Trophoblast cell (in vitro differentiated cells and primary cell): ENCODE data around the gene NAP1L4.

ENCODE experiments used
- DNase-seq, 2 donors: peaks; one replicate each; pipeline ENCODE4 v3.0.0-alpha.2; 2016
- H2AFZ ChIP-seq: 2 replicates; pipeline ENCODE4 v1.6.1; 2013; ENCODE audit warnings: low read length, moderate library complexity, mild to moderate bottlenecking; ENCODE audit not compliant: insufficient read depth, poor library complexity
- H2AK5ac ChIP-seq: 2 replicates; pipeline ENCODE4 v1.6.1; 2013; ENCODE audit warnings: mild to moderate bottlenecking, low read length
- H2BK120ac ChIP-seq: 2 replicates; pipeline ENCODE4 v1.6.1; 2013; ENCODE audit warnings: low read length, mild to moderate bottlenecking, moderate library complexity; ENCODE audit not compliant: insufficient read depth, poor library complexity
- H2BK12ac ChIP-seq: 2 replicates; pipeline ENCODE4 v1.6.1; 2013; ENCODE audit warnings: mild to moderate bottlenecking, low read length, moderate library complexity
- H2BK5ac ChIP-seq: 2 replicates; pipeline ENCODE4 v1.6.1; 2013; ENCODE audit warnings: low read length, low read depth, moderate library complexity, mild to moderate bottlenecking; ENCODE audit not compliant: poor library complexity
- H3K14ac ChIP-seq: 2 replicates; pipeline ENCODE4 v1.6.1; 2013; ENCODE audit warnings: mild to moderate bottlenecking, low read length
- H3K18ac ChIP-seq: 2 replicates; pipeline ENCODE4 v1.6.1; 2013; ENCODE audit warnings: mild to moderate bottlenecking, low read length
- H3K23ac ChIP-seq: 2 replicates; pipeline ENCODE4 v1.6.1; 2013; ENCODE audit warnings: low read length
- H3K27ac ChIP-seq: 2 replicates; pipeline ENCODE4 v1.5.1; 2013; ENCODE audit warnings: low read depth, mild to moderate bottlenecking, inconsistent platforms, low read length, moderate library complexity
- H3K27me3 ChIP-seq: 2 replicates; pipeline ENCODE4 v1.6.1; 2013; ENCODE audit warnings: inconsistent platforms, mild to moderate bottlenecking, low read length, moderate library complexity; ENCODE audit not compliant: insufficient read depth
- H3K36me3 ChIP-seq, 2 experiments: 1 replicate in 1 of 2; 2 replicates in 1 of 2; pipeline ENCODE4 v1.6.1; 2013; ENCODE audit warnings: low read length in 2 of 2, mild to moderate bottlenecking in 2 of 2, moderate library complexity in 1 of 2; ENCODE audit not compliant: insufficient read depth in 2 of 2, control insufficient read depth in 1 of 2
- H3K4ac ChIP-seq: 2 replicates; pipeline ENCODE4 v1.6.1; 2013; ENCODE audit warnings: low read depth, mild to moderate bottlenecking, low read length, moderate library complexity
- H3K4me1 ChIP-seq, 2 experiments: 1 replicate in 1 of 2; 2 replicates in 1 of 2; pipeline ENCODE4 v1.6.1; 2013; ENCODE audit warnings: low read length in 2 of 2, mild to moderate bottlenecking in 2 of 2, moderate library complexity in 1 of 2; ENCODE audit not compliant: insufficient read depth in 2 of 2, control insufficient read depth in 1 of 2
- H3K4me2 ChIP-seq: 2 replicates; pipeline ENCODE4 v1.6.1; 2013; ENCODE audit warnings: inconsistent platforms, mild to moderate bottlenecking, low read length, moderate library complexity
- H3K4me3 ChIP-seq: 2 replicates; pipeline ENCODE4 v1.5.1; 2013; ENCODE audit warnings: mild to moderate bottlenecking, low read depth, low read length, inconsistent platforms
- H3K79me1 ChIP-seq: one replicate; pipeline ENCODE4 v1.6.1; 2013; ENCODE audit warnings: low read length
- H3K79me2 ChIP-seq: 2 replicates; pipeline ENCODE4 v1.6.1; 2013; ENCODE audit warnings: low read length, mild to moderate bottlenecking; ENCODE audit not compliant: control insufficient read depth, insufficient read depth, poor library complexity
- H3K9ac ChIP-seq: 2 replicates; pipeline ENCODE4 v1.6.1; 2013; ENCODE audit warnings: mild to moderate bottlenecking, low read length
- H3K9me3 ChIP-seq: 2 replicates; pipeline ENCODE4 v1.6.1; 2013; ENCODE audit warnings: low read depth, mild to moderate bottlenecking, control low read depth, inconsistent platforms, low read length; ENCODE audit not compliant: insufficient read depth
- H4K12ac ChIP-seq: 2 replicates; pipeline ENCODE4 v1.6.1; 2013; ENCODE audit warnings: low read depth, mild to moderate bottlenecking, low read length, moderate library complexity
- H4K8ac ChIP-seq: 2 replicates; pipeline ENCODE4 v1.6.1; 2013; ENCODE audit warnings: low read depth, mild to moderate bottlenecking, low read length, moderate library complexity
- H4K91ac ChIP-seq: one replicate; pipeline ENCODE4 v1.6.1; 2013; ENCODE audit warnings: low read depth, mild to moderate bottlenecking, low read length, moderate library complexity
- WGBS: extraction: QIAGEN DNeasy Blood & Tissue Kit; methylation state at CpG from one replicate; pipeline ENCODE4 v1.1.7; 2013; ENCODE audit warnings: missing lambda C conversion rate; ENCODE audit not compliant: insufficient read length, insufficient coverage; ENCODE audit errors: extremely low coverage; 5-methylcytosine and 5-hydroxymethylcytosine counted together

Gene NAP1L4

DNA sequence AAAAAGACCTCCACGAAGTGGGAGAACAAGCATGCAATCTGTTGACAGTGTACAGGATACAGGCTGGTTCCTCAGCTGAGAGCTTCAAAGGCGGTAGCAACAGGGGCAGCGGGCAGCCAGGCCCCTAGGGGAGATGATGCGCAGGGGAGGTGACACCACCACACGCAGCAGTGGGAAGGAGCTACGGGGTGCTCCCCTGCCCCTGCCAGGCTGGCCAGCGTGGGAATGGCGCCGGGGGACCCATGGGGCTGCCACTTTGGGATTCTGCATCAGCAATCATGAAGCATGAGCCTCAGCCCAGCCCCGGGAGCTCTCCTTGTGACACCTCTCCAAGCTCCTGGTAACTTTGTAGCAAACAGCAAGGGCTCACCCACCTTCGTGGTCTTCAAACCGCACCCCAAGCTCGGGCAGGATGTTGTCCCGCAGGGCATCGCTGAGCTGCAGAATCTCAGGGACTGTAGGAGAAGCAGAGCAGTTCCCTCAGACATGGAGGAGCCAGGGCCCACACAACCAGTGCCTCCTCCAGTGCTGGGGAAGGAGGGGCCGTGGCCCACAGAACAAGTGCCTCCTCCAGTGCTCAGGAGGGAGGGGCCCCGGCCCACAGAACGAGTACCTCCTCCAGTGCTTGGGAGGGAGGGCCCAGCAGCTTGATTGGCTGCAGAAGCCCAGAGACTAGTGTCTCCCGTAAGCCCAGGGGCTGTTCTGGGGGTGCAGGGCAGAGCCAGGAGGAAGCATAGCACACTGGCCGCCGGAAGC, 14.6 kb upstream of the NAP1L4 start:
- no peak for DNase-seq
- no peak overlapping the region for H3K4me3 ChIP-seq
- peaks cover 74 to 78% of the 10 kb centered on the region in 2 experiments for H3K36me3 ChIP-seq
- no peaks in the 10 kb centered on the region for H3K79me2 ChIP-seq
- no peak overlapping the region for H4K12ac ChIP-seq
- H3K4me1 ChIP-seq, result no peaks in the 10 kb centered on the region
- no peaks in the 10 kb centered on the region for H3K27me3 ChIP-seq
- H3K9ac ChIP-seq, result no peak overlapping the region
- H2AFZ ChIP-seq, result no peak overlapping the region
- no peak overlapping the region for H4K91ac ChIP-seq
- no peak overlapping the region for H3K27ac ChIP-seq
- no peaks in the 10 kb centered on the region for H3K79me1 ChIP-seq
- no peak overlapping the region for H3K18ac ChIP-seq
- no peak overlapping the region for H2BK5ac ChIP-seq
- no peak overlapping the region for H2AK5ac ChIP-seq
- H2BK12ac ChIP-seq, result no peak overlapping the region
- H3K14ac ChIP-seq, result no peak overlapping the region
- no CpG with 5 or more reads among the region's 21 CpGs for WGBS
- H3K23ac ChIP-seq, result no peak overlapping the region
- H3K4me2 ChIP-seq, result no peak overlapping the region
- H3K9me3 ChIP-seq, result peaks cover 2% of the 10 kb centered on the region
- H2BK120ac ChIP-seq, result no peak overlapping the region
- H4K8ac ChIP-seq, result no peak overlapping the region
- no peak overlapping the region for H3K4ac ChIP-seq

DNA sequence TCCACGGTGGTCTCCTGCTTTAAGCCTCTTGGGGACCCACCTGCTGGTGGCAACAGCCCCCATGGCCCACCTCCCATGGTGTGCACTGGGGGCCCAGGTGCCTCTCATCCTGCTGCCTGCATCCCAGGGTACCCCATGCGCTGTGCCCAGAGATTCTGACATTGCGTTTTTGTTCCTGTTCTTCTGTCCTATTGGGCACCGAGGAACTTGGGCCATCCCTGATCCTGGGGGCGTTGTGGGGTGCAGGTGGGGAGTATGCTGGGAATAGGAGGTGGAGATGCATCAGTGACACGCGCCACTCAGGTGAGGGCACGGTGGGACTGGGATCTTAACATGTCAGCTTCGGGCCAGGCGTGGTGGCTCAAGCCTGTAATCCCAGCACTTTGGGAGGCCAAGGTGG, 12.4 kb upstream of the NAP1L4 start:
- no peaks in the 10 kb centered on the region for H3K27me3 ChIP-seq
- no peak overlapping the region for H4K8ac ChIP-seq
- H3K18ac ChIP-seq, result no peak overlapping the region
- H3K9me3 ChIP-seq, result peaks cover 2% of the 10 kb centered on the region
- no peak overlapping the region for H2AK5ac ChIP-seq
- no peak overlapping the region for H4K91ac ChIP-seq
- H4K12ac ChIP-seq, result no peak overlapping the region
- no peak overlapping the region for H3K9ac ChIP-seq
- H3K27ac ChIP-seq, result no peak overlapping the region
- no peak overlapping the region for H3K14ac ChIP-seq
- no peaks in the 10 kb centered on the region for H3K79me2 ChIP-seq
- no peak overlapping the region for H3K4me2 ChIP-seq
- no peak overlapping the region for H3K4ac ChIP-seq
- peaks cover 72 to 79% of the 10 kb centered on the region in 2 experiments for H3K36me3 ChIP-seq
- no CpG with 5 or more reads among the region's 10 CpGs for WGBS
- no peak overlapping the region for H2BK120ac ChIP-seq
- no peaks in the 10 kb centered on the region for H3K79me1 ChIP-seq
- no peak overlapping the region for H2BK5ac ChIP-seq
- H3K23ac ChIP-seq, result no peak overlapping the region
- H2AFZ ChIP-seq, result no peak overlapping the region
- H2BK12ac ChIP-seq, result no peak overlapping the region
- no peak for DNase-seq
- no peaks in the 10 kb centered on the region for H3K4me1 ChIP-seq
- H3K4me3 ChIP-seq, result no peak overlapping the region

DNA sequence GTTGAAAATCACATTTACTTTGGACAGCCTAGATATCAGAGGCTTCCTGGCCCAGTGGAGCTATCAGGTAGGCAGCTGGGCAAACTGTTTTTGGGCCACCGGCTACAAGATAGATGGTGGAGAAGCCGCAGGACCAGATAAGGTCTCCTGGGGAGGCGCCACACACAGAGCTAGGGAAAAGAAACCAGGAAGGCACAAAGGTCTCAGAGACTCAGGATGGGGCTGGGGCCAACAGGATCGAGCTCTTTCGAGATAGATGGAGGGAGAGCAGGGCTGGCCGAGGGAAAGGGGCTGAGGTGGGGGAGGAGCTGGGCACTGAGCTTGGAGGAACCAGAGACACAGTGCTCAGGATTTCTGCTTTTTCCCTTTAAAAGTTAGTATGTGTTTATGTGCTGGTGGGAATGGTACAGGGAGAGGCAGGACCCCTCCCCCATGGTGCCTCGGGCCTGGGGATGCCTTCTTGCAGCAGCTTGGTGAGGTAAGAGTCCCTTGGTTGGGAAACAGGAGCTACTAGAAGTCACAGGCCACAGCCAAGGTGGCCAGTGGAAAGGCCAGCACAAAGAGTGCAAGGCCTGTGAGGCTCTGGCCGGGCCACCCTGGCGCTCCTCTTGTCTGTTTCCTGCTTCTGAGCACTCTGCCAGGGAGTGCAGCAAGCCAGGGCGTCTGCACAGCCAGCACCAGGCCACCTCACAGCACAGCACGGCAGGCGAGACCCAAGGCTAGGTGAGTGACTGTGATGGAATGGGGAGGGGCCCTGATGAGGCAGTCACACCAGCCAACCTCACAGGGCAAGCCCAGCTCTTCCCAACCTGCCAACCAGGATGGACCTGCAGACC, 11.5 kb upstream of the NAP1L4 start:
- Histone ChIP-seq H3K14ac (no peak overlapping the region), H3K23ac (no peak overlapping the region), H2BK5ac (no peak overlapping the region), H3K9ac (no peak overlapping the region), H2BK120ac (no peak overlapping the region), H3K4ac (no peak overlapping the region), H3K27ac (no peak overlapping the region), H3K4me2 (no peak overlapping the region), H4K91ac (no peak overlapping the region), H2BK12ac (no peak overlapping the region), H3K18ac (no peak overlapping the region), H3K79me2 (no peaks in the 10 kb centered on the region), H3K36me3 (peaks cover 69 to 73% of the 10 kb centered on the region in 2 experiments), H2AFZ (no peak overlapping the region), H3K79me1 (no peaks in the 10 kb centered on the region), H2AK5ac (no peak overlapping the region), H3K27me3 (no peaks in the 10 kb centered on the region), H3K4me1 (no peaks in the 10 kb centered on the region), H3K9me3 (peaks cover 2% of the 10 kb centered on the region), H3K4me3 (no peak overlapping the region), H4K12ac (no peak overlapping the region), H4K8ac (no peak overlapping the region)
- DNase-seq, result peak; percentile 78 to 82
- WGBS, result no CpG with 5 or more reads among the region's 12 CpGs

DNA sequence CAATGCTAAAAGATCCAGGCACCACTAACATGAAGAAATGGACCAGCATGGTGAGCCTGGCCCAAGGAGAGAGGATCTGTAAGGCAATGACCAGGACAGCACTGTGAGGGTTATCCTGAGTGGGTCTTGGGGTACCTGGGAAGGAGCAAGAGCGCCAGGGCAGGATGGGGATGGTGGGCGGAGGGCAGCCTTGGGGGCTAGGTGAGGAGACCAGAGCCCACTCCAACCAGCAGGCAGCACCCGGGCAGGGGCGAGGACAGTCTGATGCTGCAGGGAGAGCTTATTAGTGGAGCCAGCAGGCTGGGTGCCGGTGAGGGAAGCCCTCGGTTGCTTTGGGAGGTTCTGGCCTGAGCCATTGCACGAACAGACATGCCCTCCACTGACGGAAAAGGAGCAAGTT, 10.7 kb upstream of the NAP1L4 start:
- no peak overlapping the region for H2BK120ac ChIP-seq
- H3K18ac ChIP-seq, result no peak overlapping the region
- H3K4ac ChIP-seq, result no peak overlapping the region
- H3K9me3 ChIP-seq, result peaks cover 2% of the 10 kb centered on the region
- H3K27me3 ChIP-seq, result no peaks in the 10 kb centered on the region
- H3K4me2 ChIP-seq, result no peak overlapping the region
- H4K12ac ChIP-seq, result no peak overlapping the region
- no peak overlapping the region for H4K91ac ChIP-seq
- no peaks in the 10 kb centered on the region for H3K4me1 ChIP-seq
- H3K4me3 ChIP-seq, result no peak overlapping the region
- H3K79me1 ChIP-seq, result no peaks in the 10 kb centered on the region
- no peak for DNase-seq
- peaks cover 64 to 70% of the 10 kb centered on the region in 2 experiments for H3K36me3 ChIP-seq
- H2AFZ ChIP-seq, result no peak overlapping the region
- no peak overlapping the region for H3K9ac ChIP-seq
- no peak overlapping the region for H4K8ac ChIP-seq
- H3K14ac ChIP-seq, result no peak overlapping the region
- no CpG with 5 or more reads among the region's 8 CpGs for WGBS
- no peak overlapping the region for H2BK12ac ChIP-seq
- no peaks in the 10 kb centered on the region for H3K79me2 ChIP-seq
- H3K23ac ChIP-seq, result no peak overlapping the region
- no peak overlapping the region for H2BK5ac ChIP-seq
- no peak overlapping the region for H3K27ac ChIP-seq
- H2AK5ac ChIP-seq, result no peak overlapping the region
